Duodenal mucosa (tissue), 2 donors: Measurements from ENCODE around the gene MITF.

Experiments used
- H3K27ac ChIP-seq: one replicate; pipeline ENCODE4 v1.7.0; 2013; ENCODE audit warnings: low read depth, low read length
- H3K27me3 ChIP-seq, 2 donors: one replicate each; pipeline ENCODE4 v1.7.0; 2013; ENCODE audit warnings: low read length in 2 of 2, control low read depth in 1 of 2; ENCODE audit not compliant: insufficient read depth in 2 of 2, control insufficient read depth in 1 of 2
- H3K36me3 ChIP-seq, 2 donors: one replicate each; pipeline ENCODE4 v1.7.0; 2013; ENCODE audit warnings: low read length in 2 of 2, control low read depth in 1 of 2; ENCODE audit not compliant: insufficient read depth in 2 of 2, control insufficient read depth in 1 of 2
- H3K4me1 ChIP-seq, 2 donors: one replicate each; pipeline ENCODE4 v1.7.0; 2013; ENCODE audit warnings: low read length in 2 of 2, control low read depth in 1 of 2; ENCODE audit not compliant: insufficient read depth in 2 of 2, control insufficient read depth in 1 of 2
- H3K4me3 ChIP-seq, 2 donors: one replicate each; pipeline ENCODE4 v1.7.0; 2013; ENCODE audit warnings: low read length in 2 of 2, low read depth in 1 of 2
- H3K9ac ChIP-seq, 2 donors: one replicate each; pipeline ENCODE4 v1.7.0; 2013; ENCODE audit warnings: low read length in 2 of 2, low read depth in 1 of 2
- H3K9me3 ChIP-seq, 2 donors: one replicate each; pipeline ENCODE4 v1.7.0; 2013; ENCODE audit warnings: low read length in 2 of 2, control low read depth in 1 of 2; ENCODE audit not compliant: control insufficient read depth in 1 of 2

MITF gene

GRCh38 chr3:69998759-69999139, 259.5 kb downstream of the MITF start:
- Histone ChIP-seq H3K9ac (no peak overlapping the region), H3K9me3 (no peaks in the 10 kb centered on the region), H3K36me3 (no peaks in the 10 kb centered on the region), H3K27ac (no peak overlapping the region), H3K4me3 (peak overlapping the region in 1 of 2 donors; percentile 8), H3K4me1 (no peaks in the 10 kb centered on the region), H3K27me3 (no peaks in the 10 kb centered on the region)

- no peaks in the 10 kb centered on the region for H3K9me3 ChIP-seq
- no peaks in the 10 kb centered on the region for H3K27me3 ChIP-seq
- H3K9ac ChIP-seq = no peak within 1 kb of the TSS
- no peaks in the 10 kb centered on the region for H3K4me1 ChIP-seq
- peak within 1 kb of the TSS; percentile 63 for H3K27ac ChIP-seq
- H3K4me3 ChIP-seq = peak within 1 kb of the TSS in 1 of 2 donors; percentile 14
- no peaks in the 10 kb centered on the region for H3K36me3 ChIP-seq
These were observed 260.1 kb downstream of the MITF start, which contains the start of gene SAMMSON for GRCh38 chr3:69999140-70000027. SAMMSON (plus strand) TSS chr3:69999733.

- no peaks in the 10 kb centered on the region for H3K9me3 ChIP-seq
- H3K4me3 ChIP-seq = peak overlapping the region in 1 of 2 donors; percentile 14
- H3K9ac ChIP-seq = no peak overlapping the region
- H3K27ac ChIP-seq = peak overlapping the region; percentile 0
- H3K36me3 ChIP-seq = no peaks in the 10 kb centered on the region
- H3K27me3 ChIP-seq = no peaks in the 10 kb centered on the region
- H3K4me1 ChIP-seq = no peaks in the 10 kb centered on the region
These were observed 260.8 kb downstream of the MITF start for GRCh38 chr3:70000028-70000410.

- Histone ChIP-seq H3K9ac (no peak overlapping the region), H3K4me3 (no peak overlapping the region), H3K36me3 (no peaks in the 10 kb centered on the region), H3K4me1 (no peaks in the 10 kb centered on the region), H3K9me3 (no peaks in the 10 kb centered on the region), H3K27me3 (no peaks in the 10 kb centered on the region), H3K27ac (no peak overlapping the region)
These were observed 261.4 kb downstream of the MITF start for GRCh38 chr3:70000563-70001081.

- no peak overlapping the region for H3K4me3 ChIP-seq
- H3K36me3 ChIP-seq = no peaks in the 10 kb centered on the region
- no peaks in the 10 kb centered on the region for H3K4me1 ChIP-seq
- no peaks in the 10 kb centered on the region for H3K9me3 ChIP-seq
- H3K9ac ChIP-seq = no peak overlapping the region
- no peaks in the 10 kb centered on the region for H3K27me3 ChIP-seq
- H3K27ac ChIP-seq = no peak overlapping the region
These were observed 263.9 kb downstream of the MITF start for GRCh38 chr3:70003119-70003518.

GRCh38 chr3:70006089-70006488, 266.8 kb downstream of the MITF start:
- Histone ChIP-seq H3K27ac (no peak overlapping the region), H3K36me3 (no peaks in the 10 kb centered on the region), H3K27me3 (no peaks in the 10 kb centered on the region), H3K4me1 (no peaks in the 10 kb centered on the region), H3K9ac (no peak overlapping the region), H3K4me3 (no peak overlapping the region), H3K9me3 (no peaks in the 10 kb centered on the region)

- H3K36me3 ChIP-seq = no peaks in the 10 kb centered on the region
- no peaks in the 10 kb centered on the region for H3K4me1 ChIP-seq
- no peak overlapping the region for H3K27ac ChIP-seq
- H3K4me3 ChIP-seq = no peak overlapping the region
- no peaks in the 10 kb centered on the region for H3K9me3 ChIP-seq
- H3K27me3 ChIP-seq = no peaks in the 10 kb centered on the region
- no peak overlapping the region for H3K9ac ChIP-seq
These were observed 271.1 kb downstream of the MITF start for GRCh38 chr3:70010346-70010745.

GRCh38 chr3:70011582-70011981, 272.3 kb downstream of the MITF start:
- Histone ChIP-seq H3K27me3 (no peaks in the 10 kb centered on the region), H3K4me1 (no peaks in the 10 kb centered on the region), H3K4me3 (no peak overlapping the region), H3K27ac (no peak overlapping the region), H3K9ac (no peak overlapping the region), H3K36me3 (no peaks in the 10 kb centered on the region), H3K9me3 (no peaks in the 10 kb centered on the region)
